Activated CD8-positive, alpha-beta T cell treated with anti-CD3 and anti-CD28 coated beads for 36 hours (primary cell): ENCODE measurements around the gene PTEN. TPM values are rescaled to one million over a fixed set of nuclear protein-coding genes. Genes with fewer than 3 reads are reported as not detected.
"Not testable (repeated sequence)": the region's sequence is repeated elsewhere in the genome, so short reads cannot be mapped to it uniquely, and the experiment has no call there.

Experiments
- ATAC-seq: fragments of 200-7000 bp; cut with Tn5 transposase; one replicate; pipeline ENCODE4 v1.10.0; 2021; ENCODE audit warnings: mild to moderate bottlenecking, moderate library complexity
- CTCF ChIA-PET: fragments of 350-600 bp; sonication (Branson Sonifier 250); formaldehyde crosslinking; loops from one replicate; lab custom pipeline; 2021; ENCODE audit warnings: antibody characterized with exemption; lab: Charles Lee
- POLR2A ChIA-PET: fragments of 350-600 bp; sonication (Branson Sonifier 250); formaldehyde crosslinking; loops from one replicate; lab custom pipeline; 2021; ENCODE audit warnings: antibody characterized with exemption; lab: Charles Lee
- DNase-seq: peaks from one replicate; pipeline ENCODE4 v3.0.0-alpha.2; 2020
- H3K27ac Mint-ChIP-seq: one replicate; pipeline ENCODE4 v1.8.0; 2021; ENCODE audit warnings: mild to moderate bottlenecking, mixed read lengths
- H3K27me3 Mint-ChIP-seq: one replicate; pipeline ENCODE4 v1.8.0; 2021; ENCODE audit warnings: mixed read lengths
- H3K36me3 Mint-ChIP-seq: one replicate; pipeline ENCODE4 v1.8.0; 2021; ENCODE audit warnings: low read depth, mixed read lengths
- H3K4me1 Mint-ChIP-seq: one replicate; pipeline ENCODE4 v1.8.0; 2021; ENCODE audit warnings: low read depth, mixed read lengths
- H3K4me3 Mint-ChIP-seq: one replicate; pipeline ENCODE4 v1.8.0; 2021; ENCODE audit warnings: mild to moderate bottlenecking, moderate library complexity, mixed read lengths
- H3K9me3 Mint-ChIP-seq: one replicate; pipeline ENCODE4 v1.8.0; 2021; ENCODE audit warnings: mixed read lengths
- intact Hi-C: fragments of 100-400 bp; cut with micrococcal nuclease; formaldehyde crosslinking; loops from one replicate; pipeline ENCODE4 v1.10.0; 2022
- total RNA-seq, 2 experiments: library from RNA; stranded (reverse); gene quantifications; one replicate each; pipeline ENCODE4 v1.2.3, GENCODE V29; 2021
- TF ChIP-seq, protein P1 (sequence below): fragments of 200-600 bp; IDR thresholded peaks from one replicate; pipeline ENCODE4 v1.8.0; 2022; ENCODE audit warnings: antibody characterized with exemption, mild to moderate bottlenecking

PTEN gene
- total RNA-seq, 2 experiments from 2014 or later = 48.9 to 51.8 TPM

DNA sequence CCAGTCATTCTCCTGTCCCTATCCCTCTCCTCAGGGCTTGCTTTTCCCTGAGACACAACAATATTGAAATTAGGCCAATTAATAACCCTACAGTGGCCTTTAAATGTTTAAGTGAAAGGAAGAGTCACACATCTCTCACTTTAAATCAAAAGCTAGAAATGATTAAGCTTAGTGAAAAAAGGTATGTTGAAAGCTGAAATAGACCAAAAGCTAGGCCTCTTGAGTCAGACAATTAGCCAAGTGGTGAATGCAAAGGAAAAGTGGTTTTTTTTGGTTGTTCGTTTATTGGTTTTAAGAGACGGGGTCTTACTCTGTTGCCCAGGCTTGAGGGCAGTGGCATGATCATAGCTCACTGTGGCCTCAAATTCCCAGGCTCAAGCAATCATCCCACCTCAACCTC lies 35.7 kb upstream of the PTEN start:
- Mint-ChIP-seq H3K4me1 (peaks cover 36% of the 10 kb centered on the region), H3K36me3 (no peaks in the 10 kb centered on the region)

DNA sequence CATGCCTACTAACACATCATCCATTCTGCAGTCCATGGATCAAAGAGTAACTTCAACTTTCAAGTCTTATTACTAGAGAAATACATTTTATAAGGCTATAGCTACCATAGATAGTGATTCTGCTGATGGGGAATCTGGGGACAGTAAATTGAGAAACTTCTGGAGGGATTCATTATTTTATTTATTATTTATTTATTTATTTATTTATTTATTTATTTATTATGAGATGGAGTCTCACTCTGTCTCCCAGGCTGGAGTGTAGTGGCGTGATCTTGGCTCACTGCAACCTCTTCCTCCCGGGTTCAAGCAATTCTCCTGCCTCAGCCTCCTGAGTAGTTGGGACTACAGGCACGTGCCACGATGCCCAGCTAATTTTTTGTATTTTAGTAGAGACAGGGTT lies 34.4 kb upstream of the PTEN start:
- ATAC-seq, DNase-seq, H3K9me3 Mint-ChIP-seq, intact Hi-C loops, H3K4me3 Mint-ChIP-seq, H3K27me3 Mint-ChIP-seq, H3K36me3 Mint-ChIP-seq, H3K27ac Mint-ChIP-seq: not testable (repeated sequence)
- peaks cover 38% of the 10 kb centered on the region for H3K4me1 Mint-ChIP-seq
- POLR2A ChIA-PET = interaction anchor here (0.6 to 3.2 kb wide), 2 partner anchors 11 to 66 kb away, joined by 5 to 14 read pairs; partner anchors contain the start of gene ATAD1
- CTCF ChIA-PET = interaction anchor here (1.0 to 2.7 kb wide), 4 partner anchors 8 to 723 kb away, joined by 3 to 12 read pairs (median 4); partner anchors contain the start of gene ATAD1

More for the DNA sequence above, 35.7 kb upstream of the PTEN start:
- Mint-ChIP-seq H3K4me3 (no peak overlapping the region), H3K27ac (no peak overlapping the region), H3K27me3 (no peaks in the 10 kb centered on the region), H3K9me3 (no peaks in the 10 kb centered on the region)
- intact Hi-C loops = no loop called here
- ChIA-PET CTCF (interaction anchor here (2.0 to 2.7 kb wide), 2 partner anchors 9 to 11 kb away, joined by 5 to 12 read pairs; partner anchors contain the start of gene ATAD1), POLR2A (interaction anchor here (3.2 kb wide), 1 partner anchor 9 kb away, joined by 14 read pairs; the partner anchor contains the start of gene ATAD1)
- TF ChIP-seq, protein P1, sequence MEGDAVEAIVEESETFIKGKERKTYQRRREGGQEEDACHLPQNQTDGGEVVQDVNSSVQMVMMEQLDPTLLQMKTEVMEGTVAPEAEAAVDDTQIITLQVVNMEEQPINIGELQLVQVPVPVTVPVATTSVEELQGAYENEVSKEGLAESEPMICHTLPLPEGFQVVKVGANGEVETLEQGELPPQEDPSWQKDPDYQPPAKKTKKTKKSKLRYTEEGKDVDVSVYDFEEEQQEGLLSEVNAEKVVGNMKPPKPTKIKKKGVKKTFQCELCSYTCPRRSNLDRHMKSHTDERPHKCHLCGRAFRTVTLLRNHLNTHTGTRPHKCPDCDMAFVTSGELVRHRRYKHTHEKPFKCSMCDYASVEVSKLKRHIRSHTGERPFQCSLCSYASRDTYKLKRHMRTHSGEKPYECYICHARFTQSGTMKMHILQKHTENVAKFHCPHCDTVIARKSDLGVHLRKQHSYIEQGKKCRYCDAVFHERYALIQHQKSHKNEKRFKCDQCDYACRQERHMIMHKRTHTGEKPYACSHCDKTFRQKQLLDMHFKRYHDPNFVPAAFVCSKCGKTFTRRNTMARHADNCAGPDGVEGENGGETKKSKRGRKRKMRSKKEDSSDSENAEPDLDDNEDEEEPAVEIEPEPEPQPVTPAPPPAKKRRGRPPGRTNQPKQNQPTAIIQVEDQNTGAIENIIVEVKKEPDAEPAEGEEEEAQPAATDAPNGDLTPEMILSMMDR = no peak
- no peak for DNase-seq
- no peak for ATAC-seq

DNA sequence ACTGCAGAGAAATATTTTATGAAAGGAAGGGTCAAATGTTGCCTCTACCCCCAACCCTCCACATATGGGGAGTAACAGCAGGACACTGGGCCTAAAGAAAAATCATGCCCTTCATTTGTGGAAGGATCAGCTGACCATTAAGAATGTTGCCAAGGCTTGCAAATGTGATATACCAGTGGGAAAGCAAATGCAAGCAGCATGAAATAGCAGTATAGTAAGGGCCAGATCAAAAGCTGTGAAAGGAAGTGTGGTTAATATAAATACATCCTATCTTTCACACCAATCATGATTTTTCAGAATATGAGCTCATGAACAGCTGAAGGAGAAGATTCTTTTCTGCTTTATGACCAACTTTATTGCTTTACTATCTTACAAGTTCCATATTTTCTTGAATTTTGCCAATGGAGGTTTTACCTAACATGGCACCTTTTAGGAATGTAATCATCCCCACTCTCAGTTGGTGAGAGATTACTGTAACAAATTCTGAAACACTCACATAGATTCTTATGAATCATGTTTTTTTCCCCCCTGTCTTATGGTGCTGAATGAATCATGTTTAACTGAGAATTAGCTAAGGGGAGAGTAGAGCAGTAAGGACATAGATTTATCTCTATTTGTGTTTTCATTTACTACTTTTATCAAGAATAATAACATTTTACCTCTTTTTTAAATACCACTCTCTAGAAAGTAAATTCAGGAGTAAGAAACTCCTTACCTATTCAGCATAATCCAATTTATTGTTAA lies 33.3 kb upstream of the PTEN start:
- Mint-ChIP-seq H3K4me1 (peaks cover 38% of the 10 kb centered on the region), H3K27ac (no peak overlapping the region), H3K4me3 (no peak overlapping the region), H3K9me3 (no peaks in the 10 kb centered on the region), H3K27me3 (no peaks in the 10 kb centered on the region), H3K36me3 (no peaks in the 10 kb centered on the region)
- ATAC-seq = peak; percentile 90
- ChIA-PET CTCF (interaction anchor here (0.6 to 1.7 kb wide), 5 partner anchors 9 to 161 kb away, joined by 3 to 5 read pairs (median 4); partner anchors contain the start of gene ATAD1), POLR2A (interaction anchor here (0.6 to 0.8 kb wide), 2 partner anchors 12 to 67 kb away, joined by 3 to 5 read pairs; no protein-coding TSS in a partner anchor)
- no peak for DNase-seq
- TF ChIP-seq, protein P1 = no peak
- intact Hi-C loops = no loop called here

DNA sequence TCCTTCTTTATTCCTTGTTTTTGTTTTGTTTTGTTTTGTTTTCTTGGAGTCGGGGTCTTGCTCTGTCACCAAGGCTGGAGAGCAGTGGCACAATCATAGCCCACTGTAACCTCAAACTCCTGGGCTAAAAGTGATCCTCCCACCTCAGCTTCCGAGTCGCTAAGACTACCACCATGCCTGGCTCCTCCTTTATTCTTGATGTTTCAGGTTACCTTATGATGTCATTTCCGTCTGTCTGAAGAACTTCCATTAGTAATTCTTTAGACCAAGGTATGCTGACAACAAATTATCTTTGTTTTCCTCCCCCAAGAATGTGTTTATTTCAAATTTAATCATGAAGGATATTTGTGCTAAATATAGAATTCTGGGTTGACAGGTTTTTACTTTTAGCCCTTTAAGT lies 27.3 kb upstream of the PTEN start:
- no peak overlapping the region for H3K4me3 Mint-ChIP-seq
- ChIA-PET POLR2A (no interaction called here), CTCF (no interaction called here)
- no peaks in the 10 kb centered on the region for H3K36me3 Mint-ChIP-seq
- no peak overlapping the region for H3K27ac Mint-ChIP-seq
- no peaks in the 10 kb centered on the region for H3K27me3 Mint-ChIP-seq
- H3K9me3 Mint-ChIP-seq = peaks cover 1% of the 10 kb centered on the region
- ATAC-seq (no peak), DNase-seq (no peak)
- peaks cover 5% of the 10 kb centered on the region for H3K4me1 Mint-ChIP-seq
- TF ChIP-seq, protein P1 = no peak
- intact Hi-C loops = no loop called here

DNA sequence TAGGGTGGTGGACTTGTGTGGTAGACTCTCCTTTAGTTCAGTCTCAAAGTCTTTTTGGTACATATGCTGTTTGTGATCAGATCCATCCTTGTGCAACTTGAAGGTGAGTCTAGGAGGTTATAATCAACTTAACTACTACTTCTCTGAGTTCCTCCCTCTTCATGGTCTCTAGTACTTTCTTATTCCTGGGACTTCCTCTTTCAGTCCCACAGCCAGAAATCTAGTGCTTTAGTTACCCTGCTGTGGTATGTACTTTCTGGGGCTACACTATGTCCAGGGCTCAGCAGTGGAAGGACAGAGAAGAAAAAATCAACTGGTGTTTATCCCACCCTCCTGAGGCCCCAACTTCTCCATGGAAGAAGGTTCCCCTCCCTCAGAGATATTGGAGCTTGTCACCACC lies 26.0 kb upstream of the PTEN start:
- ATAC-seq (no peak), DNase-seq (no peak)
- ChIA-PET POLR2A (no interaction called here), CTCF (no interaction called here)
- Mint-ChIP-seq H3K27me3 (no peaks in the 10 kb centered on the region), H3K4me3 (no peak overlapping the region), H3K36me3 (no peaks in the 10 kb centered on the region), H3K9me3 (peaks cover 1% of the 10 kb centered on the region), H3K27ac (no peak overlapping the region), H3K4me1 (peaks cover 3% of the 10 kb centered on the region)
- TF ChIP-seq, protein P1 = no peak
- intact Hi-C loops = no loop called here
